H1 (cell line): Measurements from ENCODE around the gene PTPRJ. TPM values are rescaled to one million over a fixed set of nuclear protein-coding genes. Genes with fewer than 3 reads are reported as not detected.

Source experiments
- CTCF ChIA-PET: fragments of 300-600 bp; sonication (Branson Sonifier 250); formaldehyde crosslinking; loops from one replicate; lab custom pipeline; 2021; ENCODE audit not compliant: partially characterized antibody; lab: Charles Lee
- POLR2A ChIA-PET: fragments of 300-600 bp; sonication (Branson Sonifier 250); formaldehyde crosslinking; loops from one replicate; lab custom pipeline; 2021; ENCODE audit warnings: inconsistent platforms; ENCODE audit not compliant: partially characterized antibody; lab: Charles Lee
- DNase-seq, 2 experiments: peaks; one replicate each; pipeline versions ENCODE4 v3.0.0 to v3.0.0-alpha.2; 2010 to 2022; ENCODE audit warnings: low spot score in 2 of 2, low read depth in 1 of 2, mixed read lengths in 1 of 2
- FAIRE-seq: peaks from 2 replicates; lab custom pipeline; 2011; peaks lifted over from hg19 to GRCh38; lab: Jason Lieb, UNC
- H2AFZ ChIP-seq: 2 replicates; pipeline ENCODE4 v1.8.1; 2012; ENCODE audit warnings: low read length, inconsistent platforms
- H2AK5ac ChIP-seq: 2 replicates; pipeline ENCODE4 v1.6.1; 2013; ENCODE audit warnings: low read depth, low read length
- H2BK120ac ChIP-seq: replicated peaks from 2 replicates; pipeline ENCODE3; 2013; ENCODE audit warnings: low read depth, low read length, inconsistent platforms
- H2BK12ac ChIP-seq: 2 replicates; pipeline ENCODE4 v1.6.1; 2013; ENCODE audit warnings: low read depth, low read length
- H2BK15ac ChIP-seq: 2 replicates; pipeline ENCODE4 v1.6.1; 2013; ENCODE audit warnings: low read length
- H2BK20ac ChIP-seq: 2 replicates; pipeline ENCODE4 v1.6.1; 2013; ENCODE audit warnings: low read length
- H2BK5ac ChIP-seq: 2 replicates; pipeline ENCODE4 v1.6.1; 2013; ENCODE audit warnings: low read depth, low read length
- H3K14ac ChIP-seq: 2 replicates; pipeline ENCODE4 v1.6.1; 2013; ENCODE audit warnings: inconsistent platforms; ENCODE audit not compliant: insufficient read length
- H3K18ac ChIP-seq: 2 replicates; pipeline ENCODE4 v1.6.1; 2013; ENCODE audit warnings: low read length; ENCODE audit errors: extremely low read depth
- H3K23ac ChIP-seq: 2 replicates; pipeline ENCODE4 v1.6.1; 2013; ENCODE audit warnings: inconsistent platforms; ENCODE audit not compliant: insufficient read length
- H3K23me2 ChIP-seq: 2 replicates; pipeline ENCODE4 v1.6.1; 2013; ENCODE audit warnings: low read depth, low read length
- H3K27ac ChIP-seq: 2 replicates; pipeline ENCODE4 v1.6.1; 2011; ENCODE audit warnings: low read depth, low read length, inconsistent platforms
- H3K27me3 ChIP-seq, 4 experiments: replicated peaks in 1 of 4; 1 replicate in 1 of 4; 2 replicates in 3 of 4; pipeline versions ENCODE4 v1.6.1 to v1.8.1; 2011 to 2013; ENCODE audit warnings: low read length in 3 of 4, mild to moderate bottlenecking in 3 of 4, inconsistent platforms in 2 of 4, mixed read lengths in 2 of 4, moderate library complexity in 1 of 4; ENCODE audit not compliant: control insufficient read depth in 3 of 4, insufficient read depth in 3 of 4; ENCODE audit errors: extremely low read depth in 1 of 4
- H3K36me3 ChIP-seq, 4 experiments: 2 replicates each; pipeline versions ENCODE4 v1.6.1 to v1.8.1; 2011 to 2013; ENCODE audit warnings: mild to moderate bottlenecking in 4 of 4, low read length in 3 of 4, moderate library complexity in 2 of 4, control low read depth in 1 of 4, inconsistent platforms in 1 of 4; ENCODE audit not compliant: insufficient read depth in 4 of 4, control insufficient read depth in 2 of 4
- H3K4ac ChIP-seq: replicated peaks from 2 replicates; pipeline ENCODE3; 2013; ENCODE audit warnings: low read length, low read depth, mixed read lengths, inconsistent platforms; ENCODE audit not compliant: insufficient read length
- H3K4me1 ChIP-seq, 4 experiments: replicated peaks in 1 of 4; 1 replicate in 1 of 4; 2 replicates in 3 of 4; pipeline versions ENCODE4 v1.6.1 to v1.8.1; 2011 to 2013; ENCODE audit warnings: low read length in 3 of 4, inconsistent platforms in 2 of 4, mixed read lengths in 1 of 4; ENCODE audit not compliant: insufficient read depth in 4 of 4, control insufficient read depth in 3 of 4
- H3K4me2 ChIP-seq, 2 experiments: 2 replicates each; pipeline versions ENCODE4 v1.6.1 to v1.8.1; 2011 to 2013; ENCODE audit warnings: low read depth in 2 of 2, low read length in 2 of 2, control low read depth in 1 of 2, inconsistent platforms in 1 of 2, mild to moderate bottlenecking in 1 of 2; ENCODE audit not compliant: insufficient read depth in 1 of 2
- H3K4me3 ChIP-seq, 4 experiments: fragments of 200-600, 300-600 bp in 1 of 4; sonication (generic), shearing (Covaris generic), sonication (Bioruptor Twin) in 1 of 4; 2 replicates each; pipeline versions ENCODE4 v1.5.1 to v1.8.1; 2011 to 2016; ENCODE audit warnings: low read length in 4 of 4, low read depth in 3 of 4, control low read depth in 2 of 4, inconsistent platforms in 2 of 4, mild to moderate bottlenecking in 2 of 4, mixed read lengths in 1 of 4, moderate library complexity in 1 of 4; ENCODE audit not compliant: insufficient read depth in 2 of 4; ENCODE audit errors: extremely low read depth in 1 of 4
- H3K56ac ChIP-seq: replicated peaks from 2 replicates; pipeline ENCODE3; 2013; ENCODE audit warnings: low read depth, mild to moderate bottlenecking, mixed read lengths, low read length, inconsistent platforms; ENCODE audit not compliant: insufficient read length
- H3K79me1 ChIP-seq: 2 replicates; pipeline ENCODE4 v1.6.1; 2013; ENCODE audit warnings: low read depth, low read length, control low read depth
- H3K79me2 ChIP-seq, 2 experiments: 2 replicates each; pipeline versions ENCODE4 v1.6.1 to v1.8.1; 2012 to 2013; ENCODE audit warnings: low read length in 2 of 2, mild to moderate bottlenecking in 2 of 2, inconsistent platforms in 1 of 2; ENCODE audit not compliant: insufficient read depth in 2 of 2, control insufficient read depth in 1 of 2
- H3K9ac ChIP-seq, 4 experiments: replicated peaks in 1 of 4; 1 replicate in 1 of 4; 2 replicates in 3 of 4; pipeline versions ENCODE4 v1.6.1 to v1.8.1; 2011 to 2013; ENCODE audit warnings: low read depth in 3 of 4, low read length in 3 of 4, control low read depth in 2 of 4, mild to moderate bottlenecking in 2 of 4, moderate library complexity in 2 of 4, inconsistent platforms in 1 of 4; ENCODE audit errors: extremely low read depth in 1 of 4
- H3K9me3 ChIP-seq, 2 experiments: 2 replicates each; pipeline versions ENCODE4 v1.6.1 to v1.8.1; 2012 to 2013; ENCODE audit warnings: mild to moderate bottlenecking in 2 of 2, moderate library complexity in 2 of 2, control low read depth in 1 of 2, inconsistent platforms in 1 of 2, low read depth in 1 of 2, low read length in 1 of 2, mixed read lengths in 1 of 2; ENCODE audit not compliant: insufficient read depth in 2 of 2
- H4K20me1 ChIP-seq, 2 experiments: replicated peaks in 1 of 2; 2 replicates each; pipeline versions ENCODE3 to v1.8.1; 2011 to 2013; ENCODE audit warnings: inconsistent platforms in 2 of 2, low read length in 2 of 2, mild to moderate bottlenecking in 1 of 2; ENCODE audit not compliant: insufficient read depth in 2 of 2, control insufficient read depth in 1 of 2
- H4K5ac ChIP-seq: 2 replicates; pipeline ENCODE4 v1.6.1; 2013; ENCODE audit warnings: low read length, low read depth, mixed read lengths, inconsistent platforms; ENCODE audit not compliant: insufficient read length
- H4K8ac ChIP-seq: 2 replicates; pipeline ENCODE4 v1.8.0; 2013; ENCODE audit warnings: mild to moderate bottlenecking, moderate library complexity, low read length, inconsistent platforms; ENCODE audit not compliant: insufficient read depth; ENCODE audit errors: extremely low read depth
- H4K91ac ChIP-seq: replicated peaks from 2 replicates; pipeline ENCODE3; 2013; ENCODE audit warnings: low read length, mixed read lengths, inconsistent platforms; ENCODE audit not compliant: insufficient read length
- BRCA1 ChIP-seq: IDR thresholded peaks from 2 replicates; pipeline ENCODE4 v1.6.1; 2012; ENCODE audit warnings: low read depth, low read length, improper control_type of control experiment
- EGR1 ChIP-seq: IDR thresholded peaks from 2 replicates; pipeline ENCODE4 v1.6.1; 2011; ENCODE audit warnings: low read depth, low read length, borderline replicate concordance
- GABPA ChIP-seq: IDR thresholded peaks from 2 replicates; pipeline ENCODE4 v1.6.1; 2011; ENCODE audit warnings: mild to moderate bottlenecking, low read length, moderate library complexity, borderline replicate concordance; ENCODE audit not compliant: insufficient read depth
- GTF2F1 ChIP-seq: IDR thresholded peaks from 2 replicates; pipeline ENCODE4 v1.6.1; 2012; ENCODE audit warnings: low read depth, low read length, improper control_type of control experiment, borderline replicate concordance
- JUND ChIP-seq: IDR thresholded peaks from 2 replicates; pipeline ENCODE4 v1.6.1; 2011; ENCODE audit warnings: mild to moderate bottlenecking, improper control_type of control experiment, low read length
- KDM1A ChIP-seq: fragments of 200-600, 300-600 bp; sonication (generic); IDR thresholded peaks from 2 replicates; pipeline ENCODE4 v1.7.1; 2016; ENCODE audit warnings: mild to moderate bottlenecking, low read length, borderline replicate concordance
- MAFK ChIP-seq: IDR thresholded peaks from 2 replicates; pipeline ENCODE4 v1.6.1; 2012; ENCODE audit warnings: low read depth, mild to moderate bottlenecking, improper control_type of control experiment, low read length
- NRF1 ChIP-seq: IDR thresholded peaks from 2 replicates; pipeline ENCODE4 v1.6.1; 2011; ENCODE audit warnings: mild to moderate bottlenecking, low read depth, low read length, improper control_type of control experiment
- PHF8 ChIP-seq: fragments of 200-600 bp; sonication (generic); conservative IDR thresholded peaks from 2 replicates; pipeline ENCODE4 v1.7.1; 2012; ENCODE audit warnings: low read depth, mild to moderate bottlenecking, inconsistent platforms, low read length, moderate library complexity
- SP2 ChIP-seq: IDR thresholded peaks from 2 replicates; pipeline ENCODE4 v1.6.1; 2012; ENCODE audit warnings: mild to moderate bottlenecking, low read length, inconsistent platforms
- SUZ12 ChIP-seq: fragments of 200-600 bp; sonication (generic); IDR thresholded peaks from 2 replicates; pipeline ENCODE4 v1.6.1; 2012; ENCODE audit warnings: mild to moderate bottlenecking, inconsistent platforms, low read length, moderate library complexity, mixed read lengths
- TAF7 ChIP-seq: optimal IDR thresholded peaks from 2 replicates; pipeline ENCODE3; 2011; ENCODE audit warnings: low read depth, mild to moderate bottlenecking, inconsistent platforms, low read length, moderate library complexity, borderline replicate concordance
- WGBS, 2 experiments: shearing (Covaris generic) in 1 of 2; methylation state at CpG; one replicate each; pipeline versions ENCODE4 v1.1.6 to v1.1.7; 2013 to 2015; ENCODE audit warnings: low lambda C conversion rate in 2 of 2, mixed read lengths in 2 of 2, inconsistent platforms in 1 of 2, low coverage in 1 of 2, missing lambda C conversion rate in 1 of 2; ENCODE audit not compliant: insufficient replicate concordance in 2 of 2, insufficient coverage in 1 of 2, insufficient read length in 1 of 2; ENCODE audit errors: extremely low coverage in 1 of 2, missing lambda C conversion rate in 1 of 2; 5-methylcytosine and 5-hydroxymethylcytosine counted together
- polyA plus RNA-seq, 7 experiments: library from polyadenylated mRNA; depleted of rRNA in 3 of 7; stranded (reverse) in 5 of 7; unstranded in 2 of 7; fragments of >200 nt in 5 of 7; fragments of 200-250 nt in 2 of 7; gene quantifications; 1 replicate in 5 of 7; 2 replicates in 1 of 7; 4 replicates in 1 of 7; pipeline versions ENCODE4 v1.2.1 to v1.2.3, GENCODE V29; 2011 to 2013; ENCODE audit warnings: missing spikeins in 2 of 7, mixed read lengths in 2 of 7
- total RNA-seq: library from RNA; stranded (reverse); fragmentation: NEBNext Ultra II Directional; extraction: Animal tissue kit (Norgen Biotek cat#: 25700); gene quantifications from 2 replicates; pipeline ENCODE4 v1.2.1, GENCODE V29; 2021

Gene PTPRJ
- total and polyA plus RNA-seq, 2 of the 8 experiments (the other 6 are each of a cell fraction or from before 2014, with no cell fraction given) = 4.4 to 22.6 TPM

- FAIRE-seq (no peak), DNase-seq (no peak)
- H3K36me3 ChIP-seq = no peaks in the 10 kb centered on the region
- no peak overlapping the region for H4K5ac ChIP-seq
- H2BK12ac ChIP-seq = no peak overlapping the region
- no peak overlapping the region for H3K9ac ChIP-seq
- H2BK5ac ChIP-seq = no peak overlapping the region
- H2AFZ ChIP-seq = no peak overlapping the region
- no peak overlapping the region for H4K8ac ChIP-seq
- H3K27ac ChIP-seq = no peak overlapping the region
- no peak overlapping the region for H4K91ac ChIP-seq
- H3K79me2 ChIP-seq = peaks cover 0 to 5% of the 10 kb centered on the region in 2 experiments; a peak in 2 of 4 replicates
- H2BK20ac ChIP-seq = no peak overlapping the region
- H4K20me1 ChIP-seq = no peaks in the 10 kb centered on the region
- H3K4me3 ChIP-seq = no peak overlapping the region
- ChIA-PET CTCF (interaction anchor here (0.6 to 10.1 kb wide), 4 partner anchors 13 to 226 kb away, joined by 3 to 172 read pairs (median 8); no protein-coding TSS in a partner anchor), POLR2A (no interaction called here)
- no peaks in the 10 kb centered on the region for H3K23me2 ChIP-seq
- no peaks in the 10 kb centered on the region for H3K27me3 ChIP-seq
- no peak overlapping the region for H3K4ac ChIP-seq
- H2AK5ac ChIP-seq = no peak overlapping the region
- no peak overlapping the region for H2BK120ac ChIP-seq
- WGBS, 2 experiments = 83% methylated on average over 12 of the region's 12 CpGs; no CpG with 5 or more reads in 1 of the 2 experiments
- no peak overlapping the region for H2BK15ac ChIP-seq
- peaks cover 3% of the 10 kb centered on the region; the same call in 1 of the 2 replicates for H3K79me1 ChIP-seq
- no peak overlapping the region for H3K14ac ChIP-seq
- H3K4me1 ChIP-seq = peaks cover 0 to 10% (median 0%) of the 10 kb centered on the region in 4 experiments; a peak in 4 of 7 replicates
- no peak overlapping the region for H3K23ac ChIP-seq
- H3K4me2 ChIP-seq = no peak overlapping the region
- H3K18ac ChIP-seq = no peak overlapping the region
- no peaks in the 10 kb centered on the region for H3K9me3 ChIP-seq
- no peak overlapping the region for H3K56ac ChIP-seq
- TF ChIP-seq GTF2F1 = no peak
- TF ChIP-seq NRF1 = no peak
- no peak for TF ChIP-seq SP2
- no peak for TF ChIP-seq GABPA
- TF ChIP-seq PHF8 = no peak
- TF ChIP-seq SUZ12 = no peak
- TF ChIP-seq KDM1A = no peak
- TF ChIP-seq EGR1 = no peak
- TF ChIP-seq TAF7 = no peak
- no peak for TF ChIP-seq MAFK
- TF ChIP-seq BRCA1 = no peak
- no peak for TF ChIP-seq JUND
These were observed 123.5 kb downstream of the PTPRJ start for GRCh38 chr11:48103621-48104567.
